SKM-1 treated with dmso at 0.1 percent for 144 hours (cell line): Measurements from ENCODE around the gene RASGRP2.

ENCODE experiments used
- DNase-seq: peaks from one replicate; lab custom pipeline; 2025; ENCODE audit not compliant: unreplicated experiment; lab: John Stamatoyannopoulos, UW

RASGRP2 gene

DNA sequence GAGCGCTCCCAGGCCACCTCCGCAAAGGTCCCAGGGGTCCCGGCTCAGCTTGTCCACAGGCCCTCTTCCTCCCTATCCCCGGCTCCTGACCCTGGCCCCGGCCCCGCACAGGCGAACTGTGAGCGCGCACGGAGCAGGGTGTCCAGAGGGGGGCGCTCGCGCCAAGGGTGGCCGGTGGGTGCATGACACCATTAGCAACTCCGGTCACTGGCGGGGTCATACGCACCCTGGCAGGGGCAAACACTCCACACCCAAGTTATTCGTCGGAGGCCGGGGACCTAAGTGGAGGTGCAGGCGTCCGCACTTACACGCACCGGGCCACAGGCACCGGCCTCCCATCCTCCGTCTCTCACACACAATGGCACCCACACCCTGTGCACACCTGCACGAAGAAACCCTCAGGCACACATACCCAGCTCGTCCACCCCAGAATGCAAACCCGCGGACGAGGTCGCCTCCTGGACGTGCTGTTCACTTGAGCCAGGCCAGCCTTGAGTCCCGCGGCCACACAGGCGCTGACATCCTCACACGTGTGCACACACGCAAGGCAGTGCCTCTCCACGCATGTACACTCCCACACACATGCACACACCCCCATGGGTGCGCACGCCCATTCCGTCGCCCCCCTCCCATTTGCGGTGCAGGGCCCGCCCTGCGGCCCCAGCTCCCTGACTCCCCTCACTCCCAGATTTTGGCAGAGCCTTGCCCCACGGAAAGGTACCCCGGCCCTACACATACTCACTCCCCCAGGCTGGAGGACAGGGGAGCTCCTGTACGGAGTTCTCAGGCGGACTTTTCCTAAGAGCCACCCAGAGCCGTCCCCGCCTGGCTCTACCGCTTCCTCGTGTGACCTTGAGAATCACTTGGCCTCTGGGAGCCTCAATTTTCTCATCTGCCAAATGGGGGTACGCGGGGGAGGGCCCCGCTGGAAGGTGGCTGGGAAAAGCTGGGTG is at the start of gene RASGRP2:
RASGRP2 (minus strand) TSS at position 552 of the 953 bp plus-strand sequence. CDS start 1,276 bp downstream, outside the sequence.
- DNase-seq, result peak; percentile 76

DNA sequence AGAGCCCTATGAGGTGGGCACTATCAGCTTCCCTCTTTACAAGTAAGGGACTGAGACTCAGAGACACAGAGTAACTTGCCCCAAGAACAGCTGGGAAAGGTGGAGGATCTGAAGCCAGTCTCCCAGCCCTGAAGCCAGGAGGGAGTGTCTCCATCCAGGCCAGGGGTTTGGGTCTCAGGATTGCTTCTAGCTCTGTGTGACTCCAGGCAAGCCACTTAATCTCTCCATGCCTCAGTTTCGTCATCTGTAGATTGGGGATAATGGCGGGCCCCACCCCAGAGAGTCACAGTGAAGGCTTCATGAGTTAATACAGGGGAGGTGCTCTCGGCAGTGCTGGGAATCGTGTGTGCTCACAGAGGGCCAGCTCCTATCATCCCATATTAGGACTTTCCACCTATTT is 48.5 kb upstream of the RASGRP2 start:
- no peak for DNase-seq

GRCh38 chr11:64791781-64792291 is 47.9 kb upstream of the RASGRP2 start:
- no peak for DNase-seq

GRCh38 chr11:64790205-64791095 is 46.5 kb upstream of the RASGRP2 start:
- DNase-seq, result no peak

DNA sequence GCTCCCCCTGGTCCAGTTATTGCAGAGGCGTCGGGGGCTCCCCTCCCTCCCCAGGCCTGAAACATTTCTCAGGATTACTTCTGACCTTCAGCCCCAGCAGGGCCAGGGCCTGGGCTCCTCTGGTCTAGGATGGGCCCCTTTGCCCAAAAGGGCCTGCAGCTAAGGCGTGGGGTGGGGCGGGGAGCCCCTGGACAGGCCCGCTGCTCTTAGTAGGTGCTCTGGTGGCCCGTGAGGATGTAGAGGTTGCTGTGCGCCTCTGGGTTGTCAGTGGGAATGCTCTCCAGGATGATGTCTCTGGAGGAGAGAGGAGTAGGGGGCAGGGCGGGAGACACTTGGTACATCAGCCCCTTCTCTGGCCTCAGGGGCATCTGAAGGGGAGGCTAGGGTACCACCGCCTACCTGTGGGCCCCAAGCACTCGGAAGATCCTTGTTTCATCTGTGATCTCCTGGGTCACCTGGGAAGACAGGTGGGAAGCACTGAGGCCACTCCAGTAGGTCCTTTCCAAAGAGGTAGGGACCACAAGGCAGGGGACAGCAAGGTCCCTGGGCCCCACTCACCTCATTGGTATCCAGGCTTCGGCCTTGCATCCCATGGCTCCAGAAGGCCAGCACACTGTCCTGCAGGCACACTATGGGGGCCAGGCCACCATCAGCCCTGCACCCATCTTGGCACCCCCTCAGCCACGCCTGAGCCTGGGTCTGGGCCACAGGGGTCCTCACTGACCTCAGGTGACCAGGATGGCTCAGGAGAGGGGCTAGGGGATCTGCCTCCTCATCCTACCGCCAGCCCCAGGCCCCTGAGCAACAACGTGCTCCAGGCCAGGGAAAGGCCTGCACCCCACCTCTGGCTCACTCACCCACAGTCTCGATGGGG is 45.6 kb upstream of the RASGRP2 start:
- no peak for DNase-seq

- DNase-seq, result no peak
Observed at GRCh38 chr11:64788321-64789215, 44.6 kb upstream of the RASGRP2 start.

DNA sequence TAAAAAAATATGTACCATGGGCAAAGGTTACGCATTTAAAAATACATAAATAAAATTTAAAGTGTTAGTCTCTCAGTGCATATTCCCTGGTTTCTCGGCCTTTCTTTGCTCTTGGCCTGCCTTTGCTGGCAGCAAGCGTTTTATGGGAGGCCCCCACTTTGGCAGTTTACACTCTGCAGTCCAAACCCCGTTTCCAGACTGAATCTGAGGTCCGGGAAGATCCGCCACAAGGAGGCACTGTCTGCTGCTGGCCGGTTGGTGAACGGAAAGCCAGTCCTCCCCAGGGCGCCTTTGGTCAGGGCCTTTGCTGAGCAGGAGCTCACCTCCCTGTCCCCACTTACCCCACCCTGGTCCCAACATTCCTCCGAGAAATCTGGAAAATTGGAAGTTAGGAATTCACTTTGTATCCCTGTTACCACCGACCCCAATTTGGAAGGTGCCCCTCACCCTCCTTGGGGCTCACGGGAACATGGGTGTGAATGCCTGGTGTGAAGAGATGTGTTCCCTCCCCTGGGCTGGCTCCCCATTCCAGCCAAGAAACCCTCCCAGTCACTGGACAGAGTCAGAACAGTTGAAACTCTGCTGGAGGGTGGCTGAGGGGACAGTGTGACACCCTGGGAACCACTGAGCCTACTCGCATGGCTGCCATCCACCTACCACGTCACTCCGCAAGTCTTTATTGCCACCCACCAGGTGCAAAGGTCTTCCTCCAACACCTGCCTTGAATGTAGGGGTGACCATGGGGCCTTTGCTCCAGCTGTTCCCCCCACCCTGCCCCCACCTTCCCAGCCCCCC is 43.8 kb upstream of the RASGRP2 start:
- DNase-seq, result peak; percentile 41

GRCh38 chr11:64786308-64786707 is 42.4 kb upstream of the RASGRP2 start:
- no peak for DNase-seq

GRCh38 chr11:64784813-64785581 is 41.1 kb upstream of the RASGRP2 start:
- no peak for DNase-seq

DNA sequence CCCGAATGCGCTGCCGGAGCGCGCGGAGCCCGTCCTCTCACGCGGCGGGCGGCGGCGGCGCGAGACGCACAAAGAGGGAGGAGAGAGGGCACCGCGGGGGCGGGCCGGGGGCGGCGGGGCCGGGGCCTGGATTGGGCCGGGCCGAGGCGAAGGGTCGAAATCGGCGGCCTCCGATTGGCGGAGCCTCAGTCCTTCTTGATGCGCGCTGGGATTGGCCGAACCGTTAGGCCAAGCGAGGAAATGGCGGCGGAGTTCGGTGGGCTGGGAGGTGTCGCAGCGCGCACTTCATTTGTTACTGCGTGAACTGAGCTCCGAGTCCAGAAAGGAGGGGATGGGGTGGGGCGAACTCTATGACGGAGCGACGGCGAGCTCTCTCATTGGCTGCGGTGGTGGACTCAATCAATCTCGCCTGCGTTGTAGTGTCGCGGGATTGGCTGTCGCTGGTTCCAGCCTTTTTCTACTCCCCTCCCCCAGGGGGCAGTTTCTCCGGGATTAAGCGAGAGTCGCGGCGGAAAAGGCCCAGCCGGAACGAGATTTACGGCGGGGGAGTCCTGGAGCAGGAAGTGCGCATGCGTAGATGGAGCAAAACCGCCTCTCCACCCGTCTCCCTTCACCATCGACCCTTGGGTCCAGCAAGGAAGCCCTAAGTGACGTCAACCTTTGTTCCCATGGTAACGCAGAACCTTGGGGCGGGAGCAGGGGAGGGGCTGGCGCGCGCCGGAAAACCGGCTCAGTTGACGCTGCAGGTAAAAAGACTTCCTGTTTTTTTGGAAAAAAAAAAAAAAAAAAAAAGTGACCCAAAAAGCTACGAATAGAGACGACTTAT is 34.7 kb upstream of the RASGRP2 start, which contains the start of gene SF1:
SF1 (minus strand) TSS at position 70 of the 826 bp plus-strand sequence. CDS start 150 bp downstream, outside the sequence.
- peak; percentile 99 for DNase-seq

GRCh38 chr11:64778223-64778472 is 34.2 kb upstream of the RASGRP2 start:
- DNase-seq, result no peak

DNA sequence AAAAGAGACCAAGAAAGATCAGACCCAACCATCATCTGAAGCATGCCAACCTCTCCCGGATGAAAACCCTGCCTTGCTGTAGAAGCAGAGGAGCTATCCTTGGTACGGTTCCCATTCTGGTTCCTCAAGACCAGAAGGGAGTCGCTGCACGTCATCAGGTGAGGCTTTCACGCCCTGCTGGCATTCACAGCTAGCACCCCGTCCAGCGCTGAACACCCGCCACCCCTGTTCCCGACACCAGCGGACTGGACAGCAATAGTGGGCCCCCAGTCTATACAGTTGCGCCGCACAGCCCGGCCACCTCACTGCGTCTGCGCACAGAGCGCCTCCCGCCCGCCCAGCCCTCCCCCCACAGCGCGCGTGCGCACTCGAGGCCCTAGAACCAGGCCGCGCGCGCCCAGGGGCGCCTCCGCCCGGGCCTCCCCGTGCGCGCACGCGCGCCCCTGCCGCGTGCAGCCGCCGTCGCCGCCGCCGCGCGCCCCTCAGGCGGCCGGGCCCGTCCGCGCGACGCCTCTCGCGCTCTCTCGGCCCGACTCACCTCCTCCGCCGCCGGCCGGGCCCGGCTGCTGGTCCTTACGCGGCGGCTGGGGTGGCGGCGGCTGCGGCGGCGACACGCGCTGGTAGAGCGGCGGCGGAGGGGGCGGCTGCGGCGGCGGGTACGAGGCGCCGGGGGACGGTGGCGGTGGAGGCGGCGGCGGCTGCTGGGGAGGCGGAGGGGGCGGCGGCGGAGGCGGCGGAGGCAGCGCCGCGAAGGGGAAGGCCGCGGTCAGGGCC is 33.7 kb upstream of the RASGRP2 start:
- DNase-seq, result peak; percentile 73

- DNase-seq, result no peak
Observed at GRCh38 chr11:64776875-64777274, 32.9 kb upstream of the RASGRP2 start.

DNA sequence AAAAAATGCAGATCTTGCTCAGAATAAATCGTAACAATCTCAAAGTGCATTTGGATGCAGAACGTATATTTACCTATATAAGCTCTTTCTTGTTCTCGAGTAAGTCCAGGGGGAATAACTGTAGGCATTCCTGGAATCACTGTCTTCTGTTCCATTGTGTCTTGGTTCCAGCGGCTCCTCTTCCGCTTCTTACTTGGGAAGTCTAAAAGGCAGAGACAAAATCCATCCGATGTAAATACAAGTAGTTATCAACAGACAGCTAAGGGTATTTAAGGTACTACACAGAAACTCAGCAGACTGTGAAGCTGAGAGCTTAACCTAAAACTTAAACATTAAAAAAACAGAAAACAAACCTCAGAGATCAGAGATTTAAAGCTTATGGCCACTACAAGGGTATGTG is 32.5 kb upstream of the RASGRP2 start:
- no peak for DNase-seq

GRCh38 chr11:64774144-64774543 is 30.2 kb upstream of the RASGRP2 start:
- DNase-seq, result no peak

- no peak for DNase-seq
Observed at GRCh38 chr11:64772303-64773018, 28.5 kb upstream of the RASGRP2 start.
